NCI-H774 (cell line): Measurements from ENCODE around the gene LIF.
"Not testable (repeated sequence)": the region's sequence is repeated elsewhere in the genome, so short reads cannot be mapped to it uniquely, and the experiment has no call there.

Experiments
- DNase-seq: peaks from one replicate; lab custom pipeline; 2025; lab: John Stamatoyannopoulos, UW

The LIF gene

GRCh38 chr22:30224161-30224857 lies 22.2 kb downstream of the LIF start:
- no peak for DNase-seq

- no peak for DNase-seq
Observed at GRCh38 chr22:30223303-30223702, 23.3 kb downstream of the LIF start.

- DNase-seq, result no peak
Observed at GRCh38 chr22:30222321-30222720, 24.2 kb downstream of the LIF start.

GRCh38 chr22:30221121-30221992 lies 25.2 kb downstream of the LIF start:
- no peak for DNase-seq

- DNase-seq, result no peak
Observed at GRCh38 chr22:30220338-30221012, 26.1 kb downstream of the LIF start.

GRCh38 chr22:30219668-30220278 lies 26.8 kb downstream of the LIF start:
- DNase-seq, result no peak

GRCh38 chr22:30219049-30219654 lies 27.4 kb downstream of the LIF start:
- DNase-seq, result no peak

- DNase-seq, result no peak
Observed at GRCh38 chr22:30217698-30218560, 28.6 kb downstream of the LIF start.

- no peak for DNase-seq
Observed at GRCh38 chr22:30216710-30217109, 29.8 kb downstream of the LIF start.

- not testable (repeated sequence) for DNase-seq
Observed at GRCh38 chr22:30216272-30216671, 30.3 kb downstream of the LIF start.

- peak; percentile 8 for DNase-seq
Observed at GRCh38 chr22:30214703-30215407, 31.7 kb downstream of the LIF start.

- no peak for DNase-seq
Observed at GRCh38 chr22:30212996-30213441, 33.5 kb downstream of the LIF start.

- peak; percentile 3 for DNase-seq
Observed at GRCh38 chr22:30212363-30212995, 34.1 kb downstream of the LIF start.

GRCh38 chr22:30211124-30211820 lies 35.3 kb downstream of the LIF start:
- DNase-seq, result no peak

- DNase-seq, result no peak
Observed at GRCh38 chr22:30210235-30210909, 36.2 kb downstream of the LIF start.

GRCh38 chr22:30209642-30210041 lies 36.9 kb downstream of the LIF start:
- no peak for DNase-seq

GRCh38 chr22:30208631-30209603 lies 37.6 kb downstream of the LIF start:
- no peak for DNase-seq
